HG02571 (cell line): ENCODE measurements around the gene DMKN.

Source experiments
- ATAC-seq: cut with Tn5 transposase; IDR thresholded peaks from one replicate; pipeline ENCODE4 v1.9.1; 2021; ENCODE audit warnings: mild to moderate bottlenecking, moderate library complexity; ENCODE audit not compliant: unreplicated experiment

Gene DMKN

GRCh38 chr19:35549879-35550523, 36.6 kb upstream of the DMKN start:
- no peak for ATAC-seq

- ATAC-seq: no peak
These were observed 35.8 kb upstream of the DMKN start for GRCh38 chr19:35549174-35549788.

- no peak for ATAC-seq
These were observed 33.1 kb upstream of the DMKN start for GRCh38 chr19:35546532-35546931.

- peak; percentile 32 for ATAC-seq
These were observed 32.5 kb upstream of the DMKN start for GRCh38 chr19:35545855-35546381.

- ATAC-seq: peak; percentile 66
These were observed 31.8 kb upstream of the DMKN start, which contains the start of gene TMEM147 for GRCh38 chr19:35545001-35545854. TMEM147 (plus strand) TSS chr19:35545626; CDS start chr19:35545740, 114 bp downstream.

GRCh38 chr19:35544110-35544802, 30.8 kb upstream of the DMKN start:
- no peak for ATAC-seq

GRCh38 chr19:35543280-35544109, 30.0 kb upstream of the DMKN start:
- ATAC-seq: no peak

GRCh38 chr19:35542209-35542608, 28.8 kb upstream of the DMKN start:
- ATAC-seq: no peak

GRCh38 chr19:35540356-35540927, 27.0 kb upstream of the DMKN start:
- no peak for ATAC-seq

GRCh38 chr19:35539850-35540249, 26.4 kb upstream of the DMKN start:
- ATAC-seq: no peak

GRCh38 chr19:35539314-35539713, 25.9 kb upstream of the DMKN start:
- no peak for ATAC-seq

GRCh38 chr19:35534803-35535480, 21.5 kb upstream of the DMKN start:
- no peak for ATAC-seq

GRCh38 chr19:35533822-35534392, 20.5 kb upstream of the DMKN start:
- ATAC-seq: no peak

- ATAC-seq: no peak
These were observed 19.9 kb upstream of the DMKN start, which contains the start of gene GAPDHS for GRCh38 chr19:35533201-35533821. GAPDHS (plus strand) TSS chr19:35533456; CDS start chr19:35533528, 72 bp downstream.

- no peak for ATAC-seq
These were observed 17.8 kb upstream of the DMKN start for GRCh38 chr19:35531291-35531690.

- ATAC-seq: no peak
These were observed 16.1 kb upstream of the DMKN start for GRCh38 chr19:35529241-35530218.
